Prostate gland (tissue), 2 donors: ENCODE data around the gene ZC3H12C.

Source experiments
- CTCF ChIP-seq, 4 experiments: fragments of 200-600 bp in 2 of 4; fragments of 450-650 bp in 2 of 4; sonication (generic) in 2 of 4; IDR thresholded peaks; 1 replicate in 3 of 4; 2 replicates in 1 of 4; pipeline ENCODE4 v1.5.1; 2016 to 2019; ENCODE audit warnings: antibody characterized with exemption in 4 of 4, mild to moderate bottlenecking in 2 of 4, moderate library complexity in 2 of 4
- POLR2A ChIP-seq: fragments of 450-650 bp; IDR thresholded peaks from one replicate; pipeline ENCODE4 v1.6.1; 2016; ENCODE audit warnings: antibody characterized with exemption, mild to moderate bottlenecking
- POLR2AphosphoS5 ChIP-seq: sonication (generic); formaldehyde crosslinking; IDR thresholded peaks from one replicate; pipeline ENCODE4 v1.6.1; 2017; ENCODE audit warnings: antibody characterized with exemption

DNA sequence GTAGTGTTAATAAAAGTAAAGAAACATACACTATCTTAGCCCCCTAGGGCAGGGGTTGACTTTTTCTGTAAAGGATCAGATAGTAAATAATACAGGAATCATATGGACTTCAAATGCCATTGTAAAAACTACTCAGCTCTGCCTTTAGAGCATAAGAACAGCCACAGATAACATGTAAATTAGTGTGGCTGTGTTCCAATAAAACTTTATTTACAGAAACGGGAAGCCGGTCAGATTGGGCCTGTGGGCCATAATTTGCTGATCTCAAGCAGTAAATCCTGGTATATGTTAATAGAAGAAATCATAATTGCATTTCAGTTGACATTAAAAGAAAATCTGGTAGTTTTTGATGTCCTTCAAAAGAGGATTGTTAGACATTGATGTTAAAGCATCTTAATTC is 76.5 kb downstream of the ZC3H12C start:
- TF ChIP-seq POLR2A, result no peak
- TF ChIP-seq CTCF (IDR thresholded peaks at IDR 0.05), result no peak
- no peak for TF ChIP-seq POLR2AphosphoS5
